Mesothelial cell of epicardium (in vitro differentiated cells): ENCODE data around the gene PHF21B. TPM values are rescaled to one million over a fixed set of nuclear protein-coding genes. Genes with fewer than 3 reads are reported as not detected.
"Not testable (repeated sequence)": the region's sequence is repeated elsewhere in the genome, so short reads cannot be mapped to it uniquely, and the experiment has no call there.

ENCODE experiments used
- DNase-seq, 2 experiments: peaks; one replicate each; pipeline ENCODE4 v3.0.0; 2021; ENCODE audit warnings: low spot score in 2 of 2; ENCODE audit not compliant: unreplicated experiment in 2 of 2
- H3K27ac Mint-ChIP-seq: 2 replicates; pipeline ENCODE4 v1.8.0; 2021; ENCODE audit warnings: mixed read lengths
- H3K27me3 Mint-ChIP-seq: 2 replicates; pipeline ENCODE4 v1.8.0; 2021; ENCODE audit warnings: low read depth, mixed read lengths
- H3K36me3 Mint-ChIP-seq: 2 replicates; pipeline ENCODE4 v1.8.0; 2021; ENCODE audit warnings: mixed read lengths
- H3K4me1 Mint-ChIP-seq: 2 replicates; pipeline ENCODE4 v1.8.0; 2021; ENCODE audit warnings: mixed read lengths
- H3K4me3 Mint-ChIP-seq: 2 replicates; pipeline ENCODE4 v1.8.0; 2021; ENCODE audit warnings: mild to moderate bottlenecking, moderate library complexity, mixed read lengths
- H3K9me3 Mint-ChIP-seq: 2 replicates; pipeline ENCODE4 v1.8.0; 2021; ENCODE audit warnings: mixed read lengths
- CTCF ChIP-seq: fragments of 200-600 bp; sonication (generic); IDR thresholded peaks from one replicate; pipeline ENCODE4 v1.5.0; 2021; ENCODE audit warnings: antibody characterized with exemption; ENCODE audit not compliant: unreplicated experiment
- total RNA-seq: library from RNA; stranded (reverse); gene quantifications from 3 replicates; pipeline ENCODE4 v1.2.1, GENCODE V29; 2021

The PHF21B gene
- total RNA-seq, 1 donor from 2014 or later = 8.6 TPM

GRCh38 chr22:45053094-45053493 is 43.3 kb upstream of the PHF21B start:
- peaks cover 14% of the 10 kb centered on the region for H3K4me1 Mint-ChIP-seq
- H3K27me3 Mint-ChIP-seq = peaks cover 60% of the 10 kb centered on the region
- H3K36me3 Mint-ChIP-seq = no peaks in the 10 kb centered on the region
- DNase-seq = no peak
- H3K27ac Mint-ChIP-seq = no peak overlapping the region
- H3K9me3 Mint-ChIP-seq = no peaks in the 10 kb centered on the region
- no peak for TF ChIP-seq CTCF
- H3K4me3 Mint-ChIP-seq = no peak overlapping the region

- peaks cover 59% of the 10 kb centered on the region for H3K27me3 Mint-ChIP-seq
- H3K4me3 Mint-ChIP-seq = not testable (repeated sequence)
These were observed 42.9 kb upstream of the PHF21B start for GRCh38 chr22:45052665-45053064.

GRCh38 chr22:45051946-45052345 is 42.1 kb upstream of the PHF21B start:
- peaks cover 65% of the 10 kb centered on the region for H3K27me3 Mint-ChIP-seq
- no peak for TF ChIP-seq CTCF
- no peak overlapping the region for H3K4me3 Mint-ChIP-seq
- peaks cover 13% of the 10 kb centered on the region for H3K4me1 Mint-ChIP-seq
- H3K36me3 Mint-ChIP-seq = no peaks in the 10 kb centered on the region
- DNase-seq = no peak
- H3K9me3 Mint-ChIP-seq = no peaks in the 10 kb centered on the region
- no peak overlapping the region for H3K27ac Mint-ChIP-seq

More at GRCh38 chr22:45052665-45053064, 42.9 kb upstream of the PHF21B start:
- not testable (repeated sequence) for H3K9me3 Mint-ChIP-seq, H3K27ac Mint-ChIP-seq, DNase-seq, H3K36me3 Mint-ChIP-seq
- peaks cover 13% of the 10 kb centered on the region for H3K4me1 Mint-ChIP-seq

GRCh38 chr22:45051419-45051818 is 41.6 kb upstream of the PHF21B start:
- peaks cover 13% of the 10 kb centered on the region for H3K4me1 Mint-ChIP-seq
- no peak overlapping the region for H3K27ac Mint-ChIP-seq
- H3K9me3 Mint-ChIP-seq = no peaks in the 10 kb centered on the region
- no peaks in the 10 kb centered on the region for H3K36me3 Mint-ChIP-seq
- no peak for TF ChIP-seq CTCF
- DNase-seq = no peak
- peaks cover 66% of the 10 kb centered on the region for H3K27me3 Mint-ChIP-seq
- H3K4me3 Mint-ChIP-seq = no peak overlapping the region

GRCh38 chr22:45047260-45047659 is 37.5 kb upstream of the PHF21B start:
- DNase-seq = no peak
- no peak for TF ChIP-seq CTCF
- Mint-ChIP-seq H3K4me3 (no peak overlapping the region), H3K9me3 (peaks cover 4% of the 10 kb centered on the region), H3K27me3 (peaks cover 73% of the 10 kb centered on the region), H3K27ac (no peak overlapping the region), H3K36me3 (no peaks in the 10 kb centered on the region), H3K4me1 (peaks cover 9% of the 10 kb centered on the region)

GRCh38 chr22:45045208-45045607 is 35.4 kb upstream of the PHF21B start:
- no peak overlapping the region for H3K27ac Mint-ChIP-seq
- peaks cover 4% of the 10 kb centered on the region for H3K9me3 Mint-ChIP-seq
- H3K4me1 Mint-ChIP-seq = peaks cover 6% of the 10 kb centered on the region
- TF ChIP-seq CTCF = no peak
- H3K4me3 Mint-ChIP-seq = no peak overlapping the region
- H3K36me3 Mint-ChIP-seq = no peaks in the 10 kb centered on the region
- peaks cover 57% of the 10 kb centered on the region for H3K27me3 Mint-ChIP-seq
- no peak for DNase-seq
